ENCODE measurements around the gene DOCK8.
"Not testable (repeated sequence)": the region's sequence is repeated elsewhere in the genome, so short reads cannot be mapped to it uniquely, and the experiment has no call there.

Gene DOCK8

GRCh38 chr9:224582-225520 lies 10.2 kb downstream of the DOCK8 start:
- no peak for DNase-seq (ENCODE audit: extremely low spot score)
- ChIA-PET CTCF (no interaction called here), POLR2A (interaction anchor here (1.7 kb wide), 1 partner anchor 10 kb away, joined by 6 read pairs; the partner anchor contains the start of gene DOCK8)
- no peak for TF ChIP-seq SUZ12 (IDR thresholded peaks at IDR 0.05)
- TF ChIP-seq CTBP1 (IDR thresholded peaks at IDR 0.05; ENCODE audit: borderline replicate concordance): no peak
- no peak for TF ChIP-seq ARNT (IDR thresholded peaks at IDR 0.05)
- TF ChIP-seq ELF4 (IDR thresholded peaks at IDR 0.05): no peak
- no peak for TF ChIP-seq L3MBTL2 (conservative IDR thresholded peaks at IDR 0.05)
- TF ChIP-seq, protein P1, sequence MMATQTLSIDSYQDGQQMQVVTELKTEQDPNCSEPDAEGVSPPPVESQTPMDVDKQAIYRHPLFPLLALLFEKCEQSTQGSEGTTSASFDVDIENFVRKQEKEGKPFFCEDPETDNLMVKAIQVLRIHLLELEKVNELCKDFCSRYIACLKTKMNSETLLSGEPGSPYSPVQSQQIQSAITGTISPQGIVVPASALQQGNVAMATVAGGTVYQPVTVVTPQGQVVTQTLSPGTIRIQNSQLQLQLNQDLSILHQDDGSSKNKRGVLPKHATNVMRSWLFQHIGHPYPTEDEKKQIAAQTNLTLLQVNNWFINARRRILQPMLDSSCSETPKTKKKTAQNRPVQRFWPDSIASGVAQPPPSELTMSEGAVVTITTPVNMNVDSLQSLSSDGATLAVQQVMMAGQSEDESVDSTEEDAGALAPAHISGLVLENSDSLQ (IDR thresholded peaks at IDR 0.05): no peak
- no peak for TF ChIP-seq LEF1 (IDR thresholded peaks at IDR 0.05; ENCODE audit: borderline replicate concordance)
- TF ChIP-seq FOXM1 (IDR thresholded peaks at IDR 0.05; ENCODE audit: borderline replicate concordance): no peak
- no peak for TF ChIP-seq FOXA1 (IDR thresholded peaks at IDR 0.05)

- TF ChIP-seq ARNT (IDR thresholded peaks at IDR 0.05): no peak
- TF ChIP-seq TARDBP (IDR thresholded peaks at IDR 0.05): no peak
- no peak for TF ChIP-seq BHLHE40 (IDR thresholded peaks at IDR 0.05; ENCODE audit: borderline replicate concordance)
- no peak for TF ChIP-seq SP1 (IDR thresholded peaks at IDR 0.05)
- no peak for TF ChIP-seq ELF4 (IDR thresholded peaks at IDR 0.05)
- no peak for TF ChIP-seq LEF1 (IDR thresholded peaks at IDR 0.05; ENCODE audit: borderline replicate concordance)
- TF ChIP-seq SUZ12 (IDR thresholded peaks at IDR 0.05): no peak
- TF ChIP-seq, protein P1 (IDR thresholded peaks at IDR 0.05): no peak
- TF ChIP-seq L3MBTL2 (conservative IDR thresholded peaks at IDR 0.05): no peak
- TF ChIP-seq FOXA1 (IDR thresholded peaks at IDR 0.05): no peak
- no peak for TF ChIP-seq FOXK2 (IDR thresholded peaks at IDR 0.05)
- TF ChIP-seq CTBP1 (IDR thresholded peaks at IDR 0.05; ENCODE audit: borderline replicate concordance): no peak
- TF ChIP-seq FOXM1 (IDR thresholded peaks at IDR 0.05; ENCODE audit: borderline replicate concordance): no peak
- TF ChIP-seq ZNF384 (IDR thresholded peaks at IDR 0.05): no peak
- TF ChIP-seq NFRKB (IDR thresholded peaks at IDR 0.05): no peak
- TF ChIP-seq HDGF (IDR thresholded peaks at IDR 0.05; ENCODE audit: borderline replicate concordance): no peak
- CTCF ChIA-PET: no interaction called here
- no peak for DNase-seq (ENCODE audit: extremely low spot score)
- POLR2A ChIA-PET: no interaction called here
Measured at GRCh38 chr9:227860-228259, 13.2 kb downstream of the DOCK8 start.

GRCh38 chr9:228929-229695 lies 14.4 kb downstream of the DOCK8 start:
- POLR2A ChIA-PET: interaction anchor here (0.9 kb wide), 1 partner anchor 13 kb away, joined by 3 read pairs; no protein-coding TSS in a partner anchor
- DNase-seq (ENCODE audit: extremely low spot score): no peak
- CTCF ChIA-PET: no interaction called here
- TF ChIP-seq SUZ12 (IDR thresholded peaks at IDR 0.05) (no peak), FOXK2 (IDR thresholded peaks at IDR 0.05) (no peak), ZNF384 (IDR thresholded peaks at IDR 0.05) (no peak), TARDBP (IDR thresholded peaks at IDR 0.05) (no peak), SP1 (IDR thresholded peaks at IDR 0.05) (no peak), FOXA1 (IDR thresholded peaks at IDR 0.05) (no peak), ARNT (IDR thresholded peaks at IDR 0.05) (no peak), LEF1 (IDR thresholded peaks at IDR 0.05; ENCODE audit: borderline replicate concordance) (no peak), CTBP1 (IDR thresholded peaks at IDR 0.05; ENCODE audit: borderline replicate concordance) (no peak), HDGF (IDR thresholded peaks at IDR 0.05; ENCODE audit: borderline replicate concordance) (no peak), BHLHE40 (IDR thresholded peaks at IDR 0.05; ENCODE audit: borderline replicate concordance) (no peak), L3MBTL2 (conservative IDR thresholded peaks at IDR 0.05) (no peak), NFRKB (IDR thresholded peaks at IDR 0.05) (no peak), FOXM1 (IDR thresholded peaks at IDR 0.05; ENCODE audit: borderline replicate concordance) (no peak), ELF4 (IDR thresholded peaks at IDR 0.05) (no peak)
- TF ChIP-seq, protein P1 (IDR thresholded peaks at IDR 0.05): no peak

DNA sequence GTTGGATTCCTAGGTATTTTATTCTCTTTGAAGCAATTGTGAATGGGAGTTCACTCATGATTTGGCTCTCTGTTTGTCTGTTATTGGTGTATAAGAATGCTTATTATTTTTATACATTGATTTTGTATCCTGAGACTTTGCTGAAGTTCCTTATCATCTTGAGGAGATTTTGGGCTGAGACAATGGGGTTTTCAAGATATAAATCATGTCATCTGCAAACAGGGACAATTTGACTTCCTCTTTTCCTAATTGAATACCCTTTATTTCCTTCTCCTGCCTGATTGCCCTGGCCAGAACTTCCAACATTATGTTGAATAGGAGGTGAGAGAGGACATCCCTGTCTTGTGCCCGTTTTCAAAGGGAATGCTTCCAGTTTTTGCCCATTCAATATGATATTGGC lies 17.0 kb downstream of the DOCK8 start:
- POLR2A ChIA-PET; CTCF ChIA-PET; DNase-seq (ENCODE audit: extremely low spot score): not testable (repeated sequence)

GRCh38 chr9:233708-234107 lies 19.0 kb downstream of the DOCK8 start:
- CTCF ChIA-PET; POLR2A ChIA-PET; DNase-seq (ENCODE audit: extremely low spot score): not testable (repeated sequence)

DNA sequence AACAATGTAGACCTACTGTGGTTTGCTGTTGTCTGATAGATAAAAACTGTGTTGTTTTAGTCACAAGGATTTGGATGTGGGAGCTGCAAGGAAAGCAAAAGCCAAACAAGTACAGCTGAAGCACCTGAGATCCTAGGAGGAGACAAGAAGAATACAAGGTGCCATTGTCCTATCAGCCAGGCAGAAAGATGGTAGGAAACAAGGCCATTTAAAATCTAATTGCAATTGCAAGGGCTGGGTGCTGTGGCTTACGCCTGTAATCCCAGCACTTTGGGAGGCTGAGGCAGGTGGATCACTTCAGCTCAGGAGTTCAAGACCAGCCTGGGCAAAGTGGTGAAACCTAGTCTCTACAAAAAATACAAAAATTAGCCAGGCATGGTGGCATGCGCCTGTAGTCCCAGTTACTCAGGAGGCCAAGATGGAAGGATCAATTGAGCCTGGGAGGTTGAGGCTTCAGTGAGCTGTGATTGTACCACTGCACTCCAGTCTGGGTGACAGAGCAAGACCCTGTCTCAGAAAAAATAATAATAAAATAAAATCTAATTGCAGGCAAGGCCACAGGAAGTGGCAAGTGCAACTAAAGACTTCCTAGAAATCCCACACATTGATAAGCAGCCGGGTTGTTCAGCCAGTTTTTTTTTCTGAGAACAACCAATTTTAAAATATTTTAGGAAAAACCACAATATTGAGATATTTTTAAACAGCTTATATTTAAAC lies 22.6 kb downstream of the DOCK8 start:
- no peak for DNase-seq (ENCODE audit: extremely low spot score)
- POLR2A ChIA-PET: no interaction called here
- TF ChIP-seq BHLHE40 (IDR thresholded peaks at IDR 0.05; ENCODE audit: borderline replicate concordance) (no peak), ZNF384 (IDR thresholded peaks at IDR 0.05) (no peak), HDGF (IDR thresholded peaks at IDR 0.05; ENCODE audit: borderline replicate concordance) (no peak), SP1 (IDR thresholded peaks at IDR 0.05) (no peak), ARNT (IDR thresholded peaks at IDR 0.05) (no peak), L3MBTL2 (conservative IDR thresholded peaks at IDR 0.05) (no peak), ELF4 (IDR thresholded peaks at IDR 0.05) (no peak), FOXA1 (IDR thresholded peaks at IDR 0.05) (no peak), CTBP1 (IDR thresholded peaks at IDR 0.05; ENCODE audit: borderline replicate concordance) (no peak), FOXK2 (IDR thresholded peaks at IDR 0.05) (no peak), LEF1 (IDR thresholded peaks at IDR 0.05; ENCODE audit: borderline replicate concordance) (no peak), SUZ12 (IDR thresholded peaks at IDR 0.05) (no peak), TARDBP (IDR thresholded peaks at IDR 0.05) (no peak), FOXM1 (IDR thresholded peaks at IDR 0.05; ENCODE audit: borderline replicate concordance) (no peak)
- TF ChIP-seq, protein P1 (IDR thresholded peaks at IDR 0.05): no peak
- CTCF ChIA-PET: no interaction called here
